Measurements from ENCODE around the gene ZFP91.

ZFP91 gene

GRCh38 chr11:58658623-58659022, 79.8 kb downstream of the ZFP91 start:
- Histone ChIP-seq H3K36me3 (ENCODE audit: control insufficient read depth, insufficient read depth, low read length) (no peaks in the 10 kb centered on the region), H3K9me3 (ENCODE audit: control insufficient read depth, insufficient read depth, low read length) (no peaks in the 10 kb centered on the region), H3K27me3 (ENCODE audit: control insufficient read depth, insufficient read depth, low read length) (no peaks in the 10 kb centered on the region), H3K4me3 (ENCODE audit: low read length) (no peak overlapping the region), H3K27ac (ENCODE audit: low read length) (no peak overlapping the region), H3K4me1 (ENCODE audit: control insufficient read depth, insufficient read depth, low read length) (no peaks in the 10 kb centered on the region)
- WGBS (ENCODE audit: insufficient coverage, insufficient read length): no CpG with 5 or more reads among the region's 3 CpGs
- DNase-seq (ENCODE audit: low read depth, low spot score): no peak

- no peak for DNase-seq (ENCODE audit: low read depth, low spot score)
- no peak overlapping the region for H3K4me3 ChIP-seq (ENCODE audit: low read length)
- no peaks in the 10 kb centered on the region for H3K4me1 ChIP-seq (ENCODE audit: control insufficient read depth, insufficient read depth, low read length)
- no peak overlapping the region for H3K27ac ChIP-seq (ENCODE audit: low read length)
- H3K9me3 ChIP-seq (ENCODE audit: control insufficient read depth, insufficient read depth, low read length): no peaks in the 10 kb centered on the region
- no peaks in the 10 kb centered on the region for H3K36me3 ChIP-seq (ENCODE audit: control insufficient read depth, insufficient read depth, low read length)
- H3K27me3 ChIP-seq (ENCODE audit: control insufficient read depth, insufficient read depth, low read length): no peaks in the 10 kb centered on the region
- no CpG with 5 or more reads among the region's 2 CpGs for WGBS (ENCODE audit: insufficient coverage, insufficient read length)
These were observed 80.5 kb downstream of the ZFP91 start for GRCh38 chr11:58659404-58659803.

- H3K9me3 ChIP-seq (ENCODE audit: control insufficient read depth, insufficient read depth, low read length): no peaks in the 10 kb centered on the region
- no peak for DNase-seq (ENCODE audit: low read depth, low spot score)
- no peaks in the 10 kb centered on the region for H3K27me3 ChIP-seq (ENCODE audit: control insufficient read depth, insufficient read depth, low read length)
- H3K27ac ChIP-seq (ENCODE audit: low read length): no peak overlapping the region
- H3K4me1 ChIP-seq (ENCODE audit: control insufficient read depth, insufficient read depth, low read length): no peaks in the 10 kb centered on the region
- no peak overlapping the region for H3K4me3 ChIP-seq (ENCODE audit: low read length)
- no CpG with 5 or more reads among the region's 5 CpGs for WGBS (ENCODE audit: insufficient coverage, insufficient read length)
- H3K36me3 ChIP-seq (ENCODE audit: control insufficient read depth, insufficient read depth, low read length): no peaks in the 10 kb centered on the region
These were observed 81.2 kb downstream of the ZFP91 start for GRCh38 chr11:58659910-58660570.

All from iPS DF 6.9 (cell line).